ENCODE results near the gene VAMP4. TPM values are rescaled to one million over a fixed set of nuclear protein-coding genes. Genes with fewer than 3 reads are reported as not detected.

The VAMP4 gene
- total RNA-seq, 5 donors from 2014 or later (not counting 1 experiment from before 2014, with no cell fraction given): 17.8 to 39.9 (median 33.9) TPM

DNA sequence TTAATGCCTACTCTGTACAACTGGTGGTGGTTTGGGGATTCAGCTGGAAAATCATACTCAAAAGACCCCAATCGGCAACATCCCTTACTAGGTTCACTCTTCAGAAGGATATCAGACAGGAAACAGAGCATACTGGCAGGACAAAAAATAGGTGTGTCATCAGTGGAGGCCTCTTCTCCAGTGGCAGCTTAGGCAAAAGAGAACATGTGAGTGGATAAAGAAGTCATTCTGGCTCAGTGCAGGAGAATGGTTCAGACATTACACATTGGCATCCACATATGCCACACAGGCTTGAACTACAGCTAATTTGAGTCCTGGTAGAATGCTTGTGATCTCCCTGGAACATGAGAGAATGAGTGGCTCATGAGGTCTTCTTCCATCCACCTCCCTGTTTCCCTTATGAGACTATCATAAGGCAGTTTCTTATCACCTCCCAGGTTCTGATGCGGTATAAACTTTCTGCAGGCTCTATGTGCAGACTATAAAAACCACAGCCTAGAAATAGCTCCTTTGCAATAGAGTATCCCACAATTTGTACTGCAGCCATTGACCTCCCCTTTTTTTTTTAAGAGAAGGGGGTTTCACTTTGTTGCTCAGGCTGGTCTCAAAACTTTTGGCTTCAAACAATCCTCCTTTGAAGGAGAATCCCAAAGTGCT, 24.7 kb downstream of the VAMP4 start:
- H3K27me3 Mint-ChIP-seq: no peaks in the 10 kb centered on the region
- H3K36me3 ChIP-seq (ENCODE audit: control insufficient read depth in 2 of 2, extremely low read depth in 1 of 2, insufficient read depth in 1 of 2, low read length in 1 of 2): peaks cover 0 to 45% of the 10 kb centered on the region in 2 donors

DNA sequence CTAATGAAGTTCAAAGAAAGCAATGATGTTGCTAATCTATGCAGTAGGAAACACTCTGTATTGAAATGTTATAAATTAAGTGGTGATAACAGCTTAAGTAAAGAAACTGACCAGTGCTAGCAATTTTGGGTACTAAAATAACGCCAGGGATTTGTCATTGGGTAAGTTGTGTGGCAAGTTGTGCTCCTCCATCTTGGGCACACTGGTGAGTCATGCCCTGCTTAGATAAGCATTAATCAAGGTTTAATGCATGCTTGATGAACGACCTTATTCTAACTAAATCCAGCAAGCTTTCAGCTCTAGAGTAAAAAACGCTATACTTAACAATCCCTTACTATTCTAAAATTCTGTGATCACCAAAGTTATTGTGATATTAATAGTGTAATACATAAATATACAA, 25.2 kb downstream of the VAMP4 start:
- Mint-ChIP-seq H3K27me3 (no peaks in the 10 kb centered on the region), H3K4me3 (no peak overlapping the region), H3K36me3 (peaks cover 51% of the 10 kb centered on the region), H3K27ac (no peak overlapping the region), H3K4me1 (peaks cover 17 to 26% (median 26%) of the 10 kb centered on the region in 3 donors), H3K9me3 (no peaks in the 10 kb centered on the region)
- Histone ChIP-seq H3K27me3 (replicated peaks in 1 of 2; ENCODE audit: control insufficient read depth in 2 of 2, extremely low read depth in 1 of 2, insufficient read depth in 2 of 2, low read length in 1 of 2) (no peaks in the 10 kb centered on the region), H3K36me3 (ENCODE audit: control insufficient read depth in 2 of 2, extremely low read depth in 1 of 2, insufficient read depth in 1 of 2, low read length in 1 of 2) (peaks cover 0 to 45% of the 10 kb centered on the region in 2 donors), H3K4me3 (ENCODE audit: control insufficient read depth in 1 of 2, extremely low read depth in 1 of 2, low read length in 1 of 2) (no peak overlapping the region), H3K4me1 (ENCODE audit: control insufficient read depth in 1 of 2, extremely low read depth in 1 of 2, insufficient read depth in 2 of 2, low read length in 2 of 2) (no peaks in the 10 kb centered on the region), H3K9me3 (no peaks in the 10 kb centered on the region), H3K27ac (ENCODE audit: low read length) (no peak overlapping the region)
- ChIA-PET CTCF (interaction anchor here in 1 of 2 donors (0.5 to 1.3 kb wide), 3 partner anchors 9 to 74 kb away, joined by 3 to 4 read pairs (median 3); partner anchors contain the start of gene VAMP4), POLR2A (no interaction called here)
- ATAC-seq (replicated peaks in 1 of 4) (no peak), DNase-seq (no peak)
- 100% methylated on average over 1 of the region's 3 CpGs for WGBS (ENCODE audit: insufficient coverage)

More for the DNA sequence above, 24.7 kb downstream of the VAMP4 start:
- POLR2A ChIA-PET: no interaction called here
- no peaks in the 10 kb centered on the region for H3K9me3 ChIP-seq
- no peaks in the 10 kb centered on the region for H3K4me1 ChIP-seq (ENCODE audit: control insufficient read depth in 1 of 2, extremely low read depth in 1 of 2, insufficient read depth in 2 of 2, low read length in 2 of 2)
- no peak for ATAC-seq (replicated peaks in 1 of 4)
- Mint-ChIP-seq H3K4me1 (peaks cover 17 to 26% (median 26%) of the 10 kb centered on the region in 3 donors), H3K4me3 (no peak overlapping the region), H3K36me3 (peaks cover 51% of the 10 kb centered on the region), H3K27ac (no peak overlapping the region), H3K9me3 (no peaks in the 10 kb centered on the region)
- WGBS (ENCODE audit: insufficient coverage): no CpG with 5 or more reads among the region's 2 CpGs
- H3K27ac ChIP-seq (ENCODE audit: low read length): no peak overlapping the region
- no peaks in the 10 kb centered on the region for H3K27me3 ChIP-seq (replicated peaks in 1 of 2; ENCODE audit: control insufficient read depth in 2 of 2, extremely low read depth in 1 of 2, insufficient read depth in 2 of 2, low read length in 1 of 2)
- CTCF ChIA-PET: interaction anchor here in 1 of 2 donors (0.5 kb wide), 1 partner anchor 75 kb away, joined by 3 read pairs; no protein-coding TSS in a partner anchor
- DNase-seq: no peak
- H3K4me3 ChIP-seq (ENCODE audit: control insufficient read depth in 1 of 2, extremely low read depth in 1 of 2, low read length in 1 of 2): no peak overlapping the region

DNA sequence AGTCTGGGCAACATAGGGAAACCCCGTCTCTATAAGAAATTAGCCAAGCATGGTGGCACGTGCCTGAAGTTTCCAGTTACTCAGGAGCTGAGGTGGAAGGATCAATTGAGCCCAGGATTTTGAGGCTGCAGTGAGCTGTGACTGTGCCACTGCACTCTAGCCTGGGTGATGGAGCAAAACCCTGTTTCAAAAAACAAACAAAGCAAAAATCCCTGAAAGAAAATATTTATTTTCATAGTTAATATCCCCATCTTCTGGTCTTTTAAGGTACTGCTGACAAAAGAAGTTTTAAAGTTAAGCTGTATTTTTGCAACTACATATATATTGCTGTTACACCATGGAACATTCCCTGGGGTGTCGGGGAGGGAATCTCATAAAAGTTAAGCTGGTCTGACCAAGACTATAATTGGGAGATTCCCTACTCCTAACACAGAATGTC, 26.0 kb downstream of the VAMP4 start:
- Mint-ChIP-seq H3K4me3 (no peak overlapping the region), H3K4me1 (peaks cover 12 to 20% (median 18%) of the 10 kb centered on the region in 3 donors), H3K27ac (no peak overlapping the region), H3K9me3 (no peaks in the 10 kb centered on the region), H3K27me3 (no peaks in the 10 kb centered on the region), H3K36me3 (peaks cover 44% of the 10 kb centered on the region)
- Histone ChIP-seq H3K4me3 (ENCODE audit: control insufficient read depth in 1 of 2, extremely low read depth in 1 of 2, low read length in 1 of 2) (no peak overlapping the region), H3K36me3 (ENCODE audit: control insufficient read depth in 2 of 2, extremely low read depth in 1 of 2, insufficient read depth in 1 of 2, low read length in 1 of 2) (peaks cover 0 to 45% of the 10 kb centered on the region in 2 donors), H3K27ac (ENCODE audit: low read length) (no peak overlapping the region), H3K4me1 (ENCODE audit: control insufficient read depth in 1 of 2, extremely low read depth in 1 of 2, insufficient read depth in 2 of 2, low read length in 2 of 2) (no peaks in the 10 kb centered on the region), H3K27me3 (replicated peaks in 1 of 2; ENCODE audit: control insufficient read depth in 2 of 2, extremely low read depth in 1 of 2, insufficient read depth in 2 of 2, low read length in 1 of 2) (no peaks in the 10 kb centered on the region), H3K9me3 (no peaks in the 10 kb centered on the region)
- DNase-seq: no peak
- ATAC-seq (replicated peaks in 1 of 4): no peak
- CTCF ChIA-PET: interaction anchor here (0.6 to 1.3 kb wide), 6 partner anchors 8 to 801 kb away, joined by 3 to 4 read pairs (median 3); partner anchors contain the start of gene VAMP4 (in 1 of the 2)
- POLR2A ChIA-PET: no interaction called here
- 100% methylated on average over 2 of the region's 3 CpGs for WGBS (ENCODE audit: insufficient coverage)

DNA sequence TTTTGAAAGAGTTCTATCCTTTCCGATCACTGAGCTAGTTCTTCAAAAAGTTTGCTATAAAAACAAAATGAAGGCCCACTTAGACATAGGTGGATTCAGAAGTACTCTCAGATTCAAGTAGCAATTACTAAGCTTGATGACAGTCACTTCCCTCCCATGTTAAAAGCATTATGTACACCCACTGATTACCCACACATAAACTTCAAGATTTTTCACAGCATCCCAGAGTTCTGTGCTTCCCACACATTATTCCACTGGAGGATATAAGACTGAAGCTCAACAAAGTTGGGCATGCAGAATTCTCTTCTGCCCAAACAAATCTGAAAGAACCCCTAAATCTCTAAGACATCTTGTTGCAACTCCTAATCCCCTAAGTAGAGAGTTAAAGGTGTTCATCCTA, 29.5 kb downstream of the VAMP4 start:
- Mint-ChIP-seq H3K4me3 (no peak overlapping the region), H3K27me3 (no peaks in the 10 kb centered on the region), H3K4me1 (peaks cover 0 to 3% (median 0%) of the 10 kb centered on the region in 3 donors), H3K27ac (no peak overlapping the region), H3K36me3 (peaks cover 38% of the 10 kb centered on the region), H3K9me3 (no peaks in the 10 kb centered on the region)
- DNase-seq (no peak), ATAC-seq (replicated peaks in 1 of 4) (no peak)
- Histone ChIP-seq H3K4me1 (ENCODE audit: control insufficient read depth in 1 of 2, extremely low read depth in 1 of 2, insufficient read depth in 2 of 2, low read length in 2 of 2) (no peaks in the 10 kb centered on the region), H3K27ac (ENCODE audit: low read length) (no peak overlapping the region), H3K4me3 (ENCODE audit: control insufficient read depth in 1 of 2, extremely low read depth in 1 of 2, low read length in 1 of 2) (no peak overlapping the region), H3K9me3 (no peaks in the 10 kb centered on the region), H3K36me3 (ENCODE audit: control insufficient read depth in 2 of 2, extremely low read depth in 1 of 2, insufficient read depth in 1 of 2, low read length in 1 of 2) (peaks cover 0 to 49% of the 10 kb centered on the region in 2 donors), H3K27me3 (replicated peaks in 1 of 2; ENCODE audit: control insufficient read depth in 2 of 2, extremely low read depth in 1 of 2, insufficient read depth in 2 of 2, low read length in 1 of 2) (no peaks in the 10 kb centered on the region)
- POLR2A ChIA-PET: no interaction called here
- CTCF ChIA-PET: no interaction called here
- WGBS (ENCODE audit: insufficient coverage): 100% methylated on average over 1 of the region's 1 CpG

DNA sequence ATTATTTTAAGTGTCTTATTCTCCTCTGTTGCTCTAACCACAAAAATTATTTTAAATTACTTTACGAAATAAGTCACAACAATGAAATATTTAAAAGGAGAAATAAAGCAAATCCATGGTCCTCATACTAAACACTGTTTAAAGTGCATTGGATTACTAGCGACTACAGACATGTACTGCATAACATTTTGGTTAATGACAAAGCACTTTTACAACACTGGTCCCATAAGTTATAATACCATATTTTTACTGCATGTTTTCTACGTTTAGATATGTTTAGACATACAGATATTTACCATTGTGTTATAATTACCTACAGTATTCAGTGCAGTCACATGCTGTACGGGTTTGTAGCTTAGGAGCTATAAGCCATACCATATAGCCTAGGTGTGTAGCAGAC, 30.2 kb downstream of the VAMP4 start:
- H3K36me3 Mint-ChIP-seq: peaks cover 38% of the 10 kb centered on the region
- H3K4me3 ChIP-seq (ENCODE audit: control insufficient read depth in 1 of 2, extremely low read depth in 1 of 2, low read length in 1 of 2): no peak overlapping the region
- ATAC-seq (replicated peaks in 1 of 4) (no peak), DNase-seq (no peak)
- H3K9me3 ChIP-seq: no peaks in the 10 kb centered on the region
- H3K27me3 ChIP-seq (replicated peaks in 1 of 2; ENCODE audit: control insufficient read depth in 2 of 2, extremely low read depth in 1 of 2, insufficient read depth in 2 of 2, low read length in 1 of 2): no peaks in the 10 kb centered on the region
- no peaks in the 10 kb centered on the region for H3K4me1 ChIP-seq (ENCODE audit: control insufficient read depth in 1 of 2, extremely low read depth in 1 of 2, insufficient read depth in 2 of 2, low read length in 2 of 2)
- no peaks in the 10 kb centered on the region for H3K27me3 Mint-ChIP-seq
- no peak overlapping the region for H3K27ac ChIP-seq (ENCODE audit: low read length)
- H3K36me3 ChIP-seq (ENCODE audit: control insufficient read depth in 2 of 2, extremely low read depth in 1 of 2, insufficient read depth in 1 of 2, low read length in 1 of 2): peaks cover 0 to 48% of the 10 kb centered on the region in 2 donors
- ChIA-PET CTCF (no interaction called here), POLR2A (no interaction called here)
- 100% methylated on average over 1 of the region's 4 CpGs for WGBS (ENCODE audit: insufficient coverage)
- no peaks in the 10 kb centered on the region for H3K4me1 Mint-ChIP-seq
- H3K27ac Mint-ChIP-seq: no peak overlapping the region
- H3K9me3 Mint-ChIP-seq: no peaks in the 10 kb centered on the region
- H3K4me3 Mint-ChIP-seq: no peak overlapping the region

DNA sequence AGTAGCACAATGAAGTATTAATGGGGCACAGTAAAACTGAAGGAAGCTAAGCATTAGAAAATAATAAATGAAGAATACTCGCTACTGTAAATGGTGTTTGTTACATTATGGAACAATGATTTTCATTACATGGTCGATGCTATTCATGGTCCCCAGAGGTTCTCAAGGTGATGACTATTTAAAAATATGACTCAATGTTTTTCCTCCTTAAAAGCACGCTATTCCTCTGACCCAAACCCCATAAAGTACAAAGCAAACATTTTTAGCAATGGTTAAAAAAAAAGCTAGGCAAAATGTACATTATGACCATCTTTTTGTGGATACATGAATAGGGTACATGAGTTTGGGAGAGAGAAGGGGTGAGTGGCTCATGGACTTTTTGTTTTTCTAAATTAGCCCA, 34.3 kb downstream of the VAMP4 start:
- ChIA-PET CTCF (interaction anchor here in 1 of 2 donors (0.7 kb wide), 1 partner anchor 9 kb away, joined by 3 read pairs; no protein-coding TSS in a partner anchor), POLR2A (no interaction called here)
- peaks cover 0 to 29% of the 10 kb centered on the region in 2 donors for H3K36me3 ChIP-seq (ENCODE audit: control insufficient read depth in 2 of 2, extremely low read depth in 1 of 2, insufficient read depth in 1 of 2, low read length in 1 of 2)
- no peak overlapping the region for H3K4me3 Mint-ChIP-seq
- no peak for DNase-seq
- H3K27ac Mint-ChIP-seq: no peak overlapping the region
- no peak overlapping the region for H3K4me3 ChIP-seq (ENCODE audit: control insufficient read depth in 1 of 2, extremely low read depth in 1 of 2, low read length in 1 of 2)
- H3K27me3 Mint-ChIP-seq: no peaks in the 10 kb centered on the region
- no peak for ATAC-seq (replicated peaks in 1 of 4)
- peaks cover 54% of the 10 kb centered on the region for H3K36me3 Mint-ChIP-seq
- H3K4me1 Mint-ChIP-seq: no peaks in the 10 kb centered on the region
- no peaks in the 10 kb centered on the region for H3K4me1 ChIP-seq (ENCODE audit: control insufficient read depth in 1 of 2, extremely low read depth in 1 of 2, insufficient read depth in 2 of 2, low read length in 2 of 2)
- WGBS (ENCODE audit: insufficient coverage): no CpG with 5 or more reads among the region's 3 CpGs
- no peaks in the 10 kb centered on the region for H3K9me3 ChIP-seq
- H3K9me3 Mint-ChIP-seq: no peaks in the 10 kb centered on the region
- H3K27me3 ChIP-seq (replicated peaks in 1 of 2; ENCODE audit: control insufficient read depth in 2 of 2, extremely low read depth in 1 of 2, insufficient read depth in 2 of 2, low read length in 1 of 2): no peaks in the 10 kb centered on the region
- no peak overlapping the region for H3K27ac ChIP-seq (ENCODE audit: low read length)

All from T-cell (primary cell).